Activated naive CD4-positive, alpha-beta T cell treated with anti-CD3 and anti-CD28 coated beads, Interleukin-2, amount 10 ng/mL, durations not matched to agents 7 days and 5 days (primary cell): ENCODE data around the gene PGP.
A peak's percentile ranks its signal among the peaks of the same experiment; 100 is the strongest.

Experiments
- CTCF ChIA-PET: fragments of 350-600 bp; sonication (Branson Sonifier 250); formaldehyde crosslinking; loops from one replicate; lab custom pipeline; 2021; ENCODE audit warnings: antibody characterized with exemption; lab: Charles Lee
- DNase-seq: peaks from one replicate; pipeline ENCODE4 v3.0.0-alpha.2; 2020
- H3K27ac Mint-ChIP-seq: one replicate; pipeline ENCODE4 v1.8.0; 2021; ENCODE audit warnings: mild to moderate bottlenecking, moderate library complexity, mixed read lengths
- H3K27me3 Mint-ChIP-seq: one replicate; pipeline ENCODE4 v1.8.0; 2021; ENCODE audit warnings: mild to moderate bottlenecking, mixed read lengths
- H3K36me3 Mint-ChIP-seq: one replicate; pipeline ENCODE4 v1.8.0; 2021; ENCODE audit warnings: mixed read lengths
- H3K4me1 Mint-ChIP-seq: one replicate; pipeline ENCODE4 v1.8.0; 2021; ENCODE audit warnings: mixed read lengths
- H3K4me3 Mint-ChIP-seq: one replicate; pipeline ENCODE4 v1.8.0; 2021; ENCODE audit warnings: mild to moderate bottlenecking, moderate library complexity, mixed read lengths
- H3K9me3 Mint-ChIP-seq: one replicate; pipeline ENCODE4 v1.8.0; 2021; ENCODE audit warnings: mixed read lengths

The PGP gene

GRCh38 chr16:2213817-2214718, 572 bp downstream of the PGP start:
- peak; percentile 45 for DNase-seq
- Mint-ChIP-seq H3K9me3 (no peaks in the 10 kb centered on the region), H3K4me1 (peaks cover 29% of the 10 kb centered on the region), H3K36me3 (peaks cover 5% of the 10 kb centered on the region), H3K27ac (peak overlapping the region; percentile 85), H3K4me3 (peak overlapping the region; percentile 76), H3K27me3 (no peaks in the 10 kb centered on the region)
- CTCF ChIA-PET: interaction anchor here (1.0 kb wide), 1 partner anchor 19 kb away, joined by 3 read pairs; no protein-coding TSS in a partner anchor

GRCh38 chr16:2212362-2213324, 2.0 kb downstream of the PGP start:
- CTCF ChIA-PET: no interaction called here
- Mint-ChIP-seq H3K27me3 (no peaks in the 10 kb centered on the region), H3K4me1 (peaks cover 33% of the 10 kb centered on the region), H3K36me3 (peaks cover 7% of the 10 kb centered on the region), H3K4me3 (peak overlapping the region; percentile 76), H3K9me3 (no peaks in the 10 kb centered on the region), H3K27ac (peak overlapping the region; percentile 85)
- DNase-seq: no peak

GRCh38 chr16:2211923-2212347, 2.7 kb downstream of the PGP start:
- Mint-ChIP-seq H3K36me3 (peaks cover 12% of the 10 kb centered on the region), H3K4me1 (peaks cover 38% of the 10 kb centered on the region), H3K27ac (no peak overlapping the region), H3K4me3 (no peak overlapping the region), H3K9me3 (no peaks in the 10 kb centered on the region), H3K27me3 (no peaks in the 10 kb centered on the region)
- CTCF ChIA-PET: no interaction called here
- DNase-seq: no peak

DNA sequence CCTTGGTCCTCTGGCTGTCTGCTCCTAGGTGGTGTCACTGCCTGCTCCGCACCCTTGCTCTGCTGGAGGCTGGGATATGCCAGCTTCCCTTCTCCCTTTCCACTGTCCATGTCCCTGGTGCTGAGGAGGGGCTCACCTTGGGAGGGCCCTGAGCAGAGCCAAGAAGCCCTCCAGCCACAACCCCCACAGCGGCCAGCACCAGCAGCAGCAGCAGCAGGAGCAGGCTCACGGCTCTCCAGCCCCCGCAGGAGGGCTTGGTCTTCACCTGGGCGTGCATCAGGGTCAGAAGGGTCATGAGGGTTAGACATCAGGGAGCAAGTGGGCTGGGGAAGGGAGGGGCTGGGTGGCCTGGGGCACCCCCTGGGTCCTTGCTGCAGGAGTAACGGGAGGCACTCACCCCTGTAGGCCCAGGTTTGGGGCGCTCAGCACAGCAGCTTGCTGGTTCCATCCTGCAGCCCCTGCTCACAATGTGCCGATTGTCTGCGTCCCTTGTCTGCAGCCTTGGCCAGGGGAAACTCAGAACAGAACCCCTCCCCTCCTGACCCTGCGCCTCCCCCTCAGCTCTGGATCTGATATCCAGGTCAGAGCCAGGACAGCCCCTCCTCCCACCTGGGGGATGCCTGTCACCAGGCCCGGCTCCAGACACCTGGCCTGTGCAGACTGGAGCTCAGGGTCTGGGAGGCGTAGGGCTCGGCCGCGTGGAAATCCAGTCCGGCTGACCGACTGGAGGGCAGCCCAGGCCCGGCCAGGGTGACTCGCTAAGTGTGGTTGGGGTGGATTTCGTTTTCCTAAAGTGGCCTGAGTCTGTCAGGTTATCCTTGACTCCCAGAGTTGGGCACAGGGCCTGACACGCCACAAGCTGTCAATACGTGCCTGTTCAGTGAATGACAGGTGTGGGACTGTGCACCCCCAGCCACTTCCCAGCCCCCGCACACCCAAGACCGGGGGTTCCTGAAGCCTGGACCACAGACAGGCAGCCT, 4.0 kb downstream of the PGP start, which contains the start of gene BRICD5:
Gene BRICD5, minus strand, starts transcription at position 478 of the 980 bp plus-strand sequence. Its CDS starts 30 bp downstream, at position 448.
- no peak for DNase-seq
- Mint-ChIP-seq H3K36me3 (peaks cover 14% of the 10 kb centered on the region), H3K9me3 (no peaks in the 10 kb centered on the region), H3K27me3 (no peaks in the 10 kb centered on the region), H3K27ac (no peak within 1 kb of the TSS), H3K4me1 (peaks cover 40% of the 10 kb centered on the region), H3K4me3 (no peak within 1 kb of the TSS)
- CTCF ChIA-PET: no interaction called here

- CTCF ChIA-PET: no interaction called here
- Mint-ChIP-seq H3K27me3 (no peaks in the 10 kb centered on the region), H3K36me3 (peaks cover 14% of the 10 kb centered on the region), H3K9me3 (no peaks in the 10 kb centered on the region), H3K4me3 (no peak overlapping the region), H3K4me1 (peaks cover 38% of the 10 kb centered on the region), H3K27ac (no peak overlapping the region)
- DNase-seq: no peak
Observed at GRCh38 chr16:2210009-2210332, 4.7 kb downstream of the PGP start.

DNA sequence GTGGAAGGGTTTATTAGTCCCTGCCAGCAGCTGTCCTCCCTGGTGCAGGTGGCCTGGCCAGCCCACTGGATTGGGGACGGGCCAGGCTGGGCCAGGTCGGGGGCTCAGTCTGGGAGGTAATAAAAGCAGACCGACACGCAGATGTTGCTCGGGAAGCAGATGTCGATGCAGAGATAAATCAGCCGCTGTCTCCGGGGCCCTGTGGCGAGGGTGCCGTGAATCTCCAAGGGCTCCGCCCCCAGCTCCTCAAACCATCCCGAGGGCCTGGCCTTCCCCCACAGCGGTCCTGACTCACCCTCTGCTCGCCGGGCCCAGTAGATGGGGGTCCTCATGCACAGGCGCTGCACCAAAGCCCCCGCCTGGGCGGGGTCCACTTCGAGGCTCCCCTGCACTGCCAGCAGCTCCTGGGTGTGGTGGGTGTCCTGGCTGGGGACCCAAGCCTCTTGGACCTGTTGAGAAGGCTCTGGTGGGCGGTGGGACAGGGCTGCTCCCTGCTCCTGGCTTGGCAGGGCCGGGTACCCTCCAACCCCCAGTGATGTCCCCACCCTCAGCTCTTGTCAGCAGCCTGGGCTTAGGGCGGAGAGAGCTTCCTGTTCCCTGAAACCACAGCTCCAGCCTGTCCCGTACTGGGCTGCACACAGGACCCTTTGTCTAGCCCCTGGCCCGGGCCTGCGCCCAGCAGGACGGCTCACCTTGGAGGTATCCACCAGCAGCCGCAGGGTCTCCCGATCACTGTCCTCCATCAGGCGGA, 5.2 kb downstream of the PGP start:
- peaks cover 42% of the 10 kb centered on the region for H3K4me1 Mint-ChIP-seq
- peaks cover 14% of the 10 kb centered on the region for H3K36me3 Mint-ChIP-seq
- H3K27ac Mint-ChIP-seq: no peak overlapping the region
- DNase-seq: no peak
- CTCF ChIA-PET: no interaction called here
- H3K27me3 Mint-ChIP-seq: no peaks in the 10 kb centered on the region
- H3K4me3 Mint-ChIP-seq: no peak overlapping the region
- H3K9me3 Mint-ChIP-seq: no peaks in the 10 kb centered on the region

DNA sequence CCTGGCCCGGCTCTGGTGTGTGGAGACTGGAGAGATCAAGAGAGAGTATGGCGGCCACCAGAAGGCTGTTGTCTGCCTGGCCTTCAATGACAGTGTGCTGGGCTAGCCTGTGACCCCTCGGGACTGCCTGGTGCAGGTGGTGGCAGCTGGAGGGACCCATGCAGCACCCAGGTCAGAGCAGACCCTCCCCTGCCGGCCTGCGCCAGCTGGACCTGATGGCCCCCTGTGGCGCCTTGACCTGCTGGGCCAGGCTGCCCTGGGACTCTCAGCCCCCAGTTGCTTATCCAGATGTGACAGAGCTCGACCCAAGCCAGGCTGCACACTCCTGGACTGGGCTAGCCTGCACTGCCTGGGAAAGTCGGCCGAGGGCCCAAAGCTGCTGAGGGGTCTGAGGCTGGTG, 5.9 kb downstream of the PGP start:
- DNase-seq: no peak
- Mint-ChIP-seq H3K36me3 (peaks cover 14% of the 10 kb centered on the region), H3K27ac (no peak overlapping the region), H3K27me3 (peaks cover under 1% of the 10 kb centered on the region), H3K4me1 (peaks cover 43% of the 10 kb centered on the region), H3K4me3 (no peak overlapping the region), H3K9me3 (no peaks in the 10 kb centered on the region)
- CTCF ChIA-PET: interaction anchor here (0.5 kb wide), 1 partner anchor 16 kb away, joined by 3 read pairs; no protein-coding TSS in a partner anchor

DNA sequence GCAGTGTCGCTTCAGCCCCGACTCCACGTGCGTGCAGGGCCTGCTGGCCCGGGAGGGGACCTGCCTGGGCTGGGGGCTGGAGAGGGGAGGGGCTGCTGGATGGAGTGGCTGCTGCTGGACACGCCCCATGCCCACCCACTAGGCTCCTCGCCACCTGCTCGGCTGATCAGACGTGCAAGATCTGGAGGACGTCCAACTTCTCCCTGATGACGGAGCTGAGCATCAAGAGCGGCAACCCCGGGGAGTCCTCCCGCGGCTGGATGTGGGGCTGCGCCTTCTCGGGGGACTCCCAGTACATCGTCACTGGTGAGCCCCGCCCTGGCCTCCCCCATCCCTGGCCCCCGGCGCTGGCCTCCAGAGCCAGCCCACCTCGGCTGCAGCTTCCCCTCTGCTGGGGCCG, 6.3 kb downstream of the PGP start:
- CTCF ChIA-PET: interaction anchor here (0.5 kb wide), 1 partner anchor 17 kb away, joined by 3 read pairs; no protein-coding TSS in a partner anchor
- no peak for DNase-seq
- Mint-ChIP-seq H3K27ac (no peak overlapping the region), H3K27me3 (peaks cover 6% of the 10 kb centered on the region), H3K4me3 (no peak overlapping the region), H3K4me1 (peaks cover 43% of the 10 kb centered on the region), H3K9me3 (no peaks in the 10 kb centered on the region), H3K36me3 (peaks cover 12% of the 10 kb centered on the region)

GRCh38 chr16:2207872-2208271, 6.8 kb downstream of the PGP start:
- no peak overlapping the region for H3K4me3 Mint-ChIP-seq
- H3K9me3 Mint-ChIP-seq: no peaks in the 10 kb centered on the region
- H3K4me1 Mint-ChIP-seq: peaks cover 38% of the 10 kb centered on the region
- DNase-seq: no peak
- H3K36me3 Mint-ChIP-seq: peaks cover 10% of the 10 kb centered on the region
- no peak overlapping the region for H3K27ac Mint-ChIP-seq
- peaks cover 7% of the 10 kb centered on the region for H3K27me3 Mint-ChIP-seq
- CTCF ChIA-PET: no interaction called here

DNA sequence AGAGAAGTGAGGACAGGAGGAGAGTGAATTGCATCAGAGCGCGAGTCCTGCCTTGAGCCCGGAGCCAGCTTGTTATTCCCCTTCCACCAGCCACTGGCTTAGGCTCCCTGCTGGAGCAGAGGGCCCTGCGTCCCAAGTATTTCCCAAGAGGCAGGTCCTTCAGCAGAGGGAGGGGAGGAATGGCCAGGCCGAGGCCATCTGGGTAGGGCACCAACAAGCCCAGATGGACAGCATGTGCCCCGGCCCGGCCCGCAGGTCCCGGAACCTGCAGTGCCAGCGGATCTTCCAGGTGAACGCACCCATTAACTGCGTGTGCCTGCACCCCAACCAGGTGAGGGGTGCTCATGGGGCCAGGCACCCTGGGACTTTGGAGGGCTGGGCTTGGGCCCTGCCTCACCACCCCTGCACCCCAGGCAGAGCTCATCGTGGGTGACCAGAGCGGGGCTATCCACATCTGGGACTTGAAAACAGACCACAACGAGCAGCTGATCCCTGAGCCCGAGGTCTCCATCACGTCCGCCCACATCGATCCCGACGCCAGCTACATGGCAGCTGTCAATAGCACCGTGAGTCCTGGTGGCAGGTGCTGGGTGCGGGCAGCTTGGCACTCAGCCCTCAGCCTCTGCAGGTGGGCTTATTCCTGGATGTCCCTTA, 7.7 kb downstream of the PGP start:
- no peaks in the 10 kb centered on the region for H3K9me3 Mint-ChIP-seq
- peak overlapping the region; percentile 88 for H3K27ac Mint-ChIP-seq
- CTCF ChIA-PET: interaction anchor here (1.0 kb wide), 1 partner anchor 12 kb away, joined by 4 read pairs; no protein-coding TSS in a partner anchor

DNA sequence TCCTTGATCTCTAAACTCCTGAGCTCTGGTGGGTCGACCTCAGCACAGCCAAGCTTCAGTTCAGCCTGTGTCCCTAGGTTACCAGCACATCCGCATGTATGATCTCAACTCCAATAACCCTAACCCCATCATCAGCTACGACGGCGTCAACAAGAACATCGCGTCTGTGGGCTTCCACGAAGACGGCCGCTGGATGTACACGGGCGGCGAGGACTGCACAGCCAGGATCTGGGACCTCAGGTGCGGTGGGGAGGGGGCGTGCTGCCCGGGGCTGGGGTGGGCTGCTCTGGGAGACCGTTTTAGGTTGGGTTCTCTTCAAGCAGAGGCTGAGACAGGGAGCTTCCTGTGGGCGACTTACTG, 8.2 kb downstream of the PGP start:
- Mint-ChIP-seq H3K36me3 (peaks cover 10% of the 10 kb centered on the region), H3K9me3 (no peaks in the 10 kb centered on the region), H3K4me3 (peak overlapping the region; percentile 69), H3K27ac (peak overlapping the region; percentile 88), H3K4me1 (peaks cover 29% of the 10 kb centered on the region), H3K27me3 (peaks cover 21% of the 10 kb centered on the region)
- CTCF ChIA-PET: interaction anchor here (1.0 kb wide), 1 partner anchor 12 kb away, joined by 4 read pairs; no protein-coding TSS in a partner anchor
- no peak for DNase-seq

More for the DNA sequence above, 7.7 kb downstream of the PGP start:
- Mint-ChIP-seq H3K4me1 (peaks cover 32% of the 10 kb centered on the region), H3K36me3 (peaks cover 10% of the 10 kb centered on the region), H3K27me3 (peaks cover 16% of the 10 kb centered on the region), H3K4me3 (peak overlapping the region; percentile 69)
- no peak for DNase-seq

DNA sequence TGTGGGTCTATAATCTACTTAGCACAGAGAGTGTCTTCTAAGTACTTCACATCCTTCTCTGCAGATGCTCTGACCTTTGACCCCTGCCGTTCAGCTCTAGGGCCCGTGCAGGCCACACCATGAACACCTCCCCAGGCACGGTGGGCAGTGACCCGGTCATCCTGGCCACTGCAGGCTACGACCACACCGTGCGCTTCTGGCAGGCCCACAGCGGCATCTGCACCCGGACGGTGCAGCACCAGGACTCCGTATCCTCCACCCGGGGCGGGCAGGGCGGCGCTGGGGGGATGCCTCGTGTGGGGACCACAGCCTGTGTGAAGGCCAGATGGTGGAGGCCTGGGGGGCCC, 8.7 kb downstream of the PGP start:
- CTCF ChIA-PET: no interaction called here
- H3K36me3 Mint-ChIP-seq: peaks cover 10% of the 10 kb centered on the region
- no peak for DNase-seq
- peak overlapping the region; percentile 88 for H3K27ac Mint-ChIP-seq
- peak overlapping the region; percentile 69 for H3K4me3 Mint-ChIP-seq
- peaks cover 23% of the 10 kb centered on the region for H3K27me3 Mint-ChIP-seq
- H3K9me3 Mint-ChIP-seq: no peaks in the 10 kb centered on the region
- peaks cover 29% of the 10 kb centered on the region for H3K4me1 Mint-ChIP-seq
